A673 (cell line): ENCODE measurements around the gene CHGA.

Experiments used
- CTCF ChIP-seq: fragments of 300-800, 200-600 bp; sonication (generic); conservative IDR thresholded peaks from 2 replicates; pipeline ENCODE4 v1.5.1; 2017; ENCODE audit warnings: low read depth, mild to moderate bottlenecking, antibody characterized with exemption, low read length, moderate library complexity, mixed read lengths
- EZH2 ChIP-seq: fragments of 200-600 bp; sonication (generic); IDR thresholded peaks from 2 replicates; pipeline ENCODE4 v1.6.1; 2017; ENCODE audit warnings: borderline replicate concordance, low read depth, mild to moderate bottlenecking, mixed read lengths, antibody characterized with exemption, low read length; ENCODE audit not compliant: poor library complexity, severe bottlenecking

GRCh38 chr14:92934196-92935085, 11.5 kb downstream of the CHGA start:
- TF ChIP-seq CTCF (no peak), EZH2 (no peak)
